ENCODE data around the gene OLIG2. TPM values are rescaled to one million over a fixed set of nuclear protein-coding genes. Genes with fewer than 3 reads are reported as not detected.

OLIG2 gene
- total RNA-seq, 1 donor from 2014 or later: 0.33 TPM

GRCh38 chr21:33025106-33025488, 638 bp upstream of the OLIG2 start:
- Mint-ChIP-seq H3K4me1 (ENCODE audit: unreplicated experiment) (peaks cover 15% of the 10 kb centered on the region), H3K36me3 (ENCODE audit: low read depth, unreplicated experiment) (peaks cover 10% of the 10 kb centered on the region), H3K4me3 (ENCODE audit: unreplicated experiment) (peak overlapping the region; percentile 87), H3K9me3 (ENCODE audit: unreplicated experiment) (no peaks in the 10 kb centered on the region), H3K27me3 (ENCODE audit: unreplicated experiment) (peaks cover 16% of the 10 kb centered on the region), H3K27ac (ENCODE audit: unreplicated experiment) (no peak overlapping the region)
- peak; percentile 71 for DNase-seq (ENCODE audit: low spot score)
- peak; percentile 34 for TF ChIP-seq CTCF (IDR thresholded peaks at IDR 0.05; ENCODE audit: unreplicated experiment)

- Mint-ChIP-seq H3K36me3 (ENCODE audit: low read depth, unreplicated experiment) (peaks cover 10% of the 10 kb centered on the region), H3K27ac (ENCODE audit: unreplicated experiment) (no peak overlapping the region), H3K9me3 (ENCODE audit: unreplicated experiment) (no peaks in the 10 kb centered on the region), H3K27me3 (ENCODE audit: unreplicated experiment) (peaks cover 16% of the 10 kb centered on the region), H3K4me3 (ENCODE audit: unreplicated experiment) (peak overlapping the region; percentile 91), H3K4me1 (ENCODE audit: unreplicated experiment) (peaks cover 10% of the 10 kb centered on the region)
- no peak for DNase-seq (ENCODE audit: low spot score)
- no peak for TF ChIP-seq CTCF (IDR thresholded peaks at IDR 0.05; ENCODE audit: unreplicated experiment)
Observed at GRCh38 chr21:33026443-33026858, 716 bp downstream of the OLIG2 start.

GRCh38 chr21:33026878-33027400, 1.2 kb downstream of the OLIG2 start:
- H3K4me1 Mint-ChIP-seq (ENCODE audit: unreplicated experiment): peaks cover 10% of the 10 kb centered on the region
- no peak overlapping the region for H3K27ac Mint-ChIP-seq (ENCODE audit: unreplicated experiment)
- H3K36me3 Mint-ChIP-seq (ENCODE audit: low read depth, unreplicated experiment): peaks cover 10% of the 10 kb centered on the region
- H3K9me3 Mint-ChIP-seq (ENCODE audit: unreplicated experiment): no peaks in the 10 kb centered on the region
- H3K4me3 Mint-ChIP-seq (ENCODE audit: unreplicated experiment): no peak overlapping the region
- no peak for DNase-seq (ENCODE audit: low spot score)
- TF ChIP-seq CTCF (IDR thresholded peaks at IDR 0.05; ENCODE audit: unreplicated experiment): no peak
- H3K27me3 Mint-ChIP-seq (ENCODE audit: unreplicated experiment): peaks cover 15% of the 10 kb centered on the region

- Mint-ChIP-seq H3K4me1 (ENCODE audit: unreplicated experiment) (peaks cover 6% of the 10 kb centered on the region), H3K36me3 (ENCODE audit: low read depth, unreplicated experiment) (peaks cover 5% of the 10 kb centered on the region), H3K27me3 (ENCODE audit: unreplicated experiment) (peaks cover 10% of the 10 kb centered on the region), H3K27ac (ENCODE audit: unreplicated experiment) (no peak overlapping the region), H3K9me3 (ENCODE audit: unreplicated experiment) (no peaks in the 10 kb centered on the region), H3K4me3 (ENCODE audit: unreplicated experiment) (no peak overlapping the region)
- TF ChIP-seq CTCF (IDR thresholded peaks at IDR 0.05; ENCODE audit: unreplicated experiment): no peak
- DNase-seq (ENCODE audit: low spot score): no peak
Observed at GRCh38 chr21:33027401-33028286, 1.9 kb downstream of the OLIG2 start.

- peaks cover 10% of the 10 kb centered on the region for H3K27me3 Mint-ChIP-seq (ENCODE audit: unreplicated experiment)
- H3K4me3 Mint-ChIP-seq (ENCODE audit: unreplicated experiment): no peak overlapping the region
- TF ChIP-seq CTCF (IDR thresholded peaks at IDR 0.05; ENCODE audit: unreplicated experiment): no peak
- no peak overlapping the region for H3K27ac Mint-ChIP-seq (ENCODE audit: unreplicated experiment)
- H3K4me1 Mint-ChIP-seq (ENCODE audit: unreplicated experiment): peaks cover 5% of the 10 kb centered on the region
- H3K9me3 Mint-ChIP-seq (ENCODE audit: unreplicated experiment): no peaks in the 10 kb centered on the region
- H3K36me3 Mint-ChIP-seq (ENCODE audit: low read depth, unreplicated experiment): peaks cover 5% of the 10 kb centered on the region
- no peak for DNase-seq (ENCODE audit: low spot score)
Observed at GRCh38 chr21:33028287-33028670, 2.5 kb downstream of the OLIG2 start.

Measured in endothelial cell (in vitro differentiated cells).